ENCODE results near the gene GPHB5. TPM values are rescaled to one million over a fixed set of nuclear protein-coding genes. Genes with fewer than 3 reads are reported as not detected.

Gene GPHB5
- total RNA-seq, 1 experiment from 2014 or later = not detected

GRCh38 chr14:63287666-63288483 is 30.9 kb downstream of the GPHB5 start:
- H2BK120ac ChIP-seq (ENCODE audit: low read depth, low read length, poor library complexity, severe bottlenecking) = no peak overlapping the region
- no peak overlapping the region for H3K56ac ChIP-seq (ENCODE audit: insufficient read length, low read depth, low read length)
- no peak overlapping the region for H2BK5ac ChIP-seq (ENCODE audit: insufficient read length, low read length)
- no peaks in the 10 kb centered on the region for H3K79me2 ChIP-seq (ENCODE audit: insufficient read depth, low read length)
- no peak overlapping the region for H4K5ac ChIP-seq (ENCODE audit: insufficient read length, low read depth, low read length)
- H3K9ac ChIP-seq (ENCODE audit: extremely low read depth, insufficient read length, low read length) = no peak overlapping the region
- no peak overlapping the region for H3K27ac ChIP-seq (ENCODE audit: insufficient read length, low read depth, low read length)
- Mint-ChIP-seq H3K36me3 (ENCODE audit: insufficient read depth in 1 of 3, low read depth in 3 of 3) (no peaks in the 10 kb centered on the region), H3K4me1 (peaks cover 16 to 22% of the 10 kb centered on the region in 2 experiments), H3K9me3 (no peaks in the 10 kb centered on the region), H3K4me3 (no peak overlapping the region), H3K27me3 (ENCODE audit: low read depth) (no peaks in the 10 kb centered on the region), H3K27ac (no peak overlapping the region)
- no peak overlapping the region for H3K4ac ChIP-seq (ENCODE audit: low read depth, low read length)
- H4K20me1 ChIP-seq (ENCODE audit: control insufficient read depth, insufficient read depth, insufficient read length) = no peaks in the 10 kb centered on the region
- WGBS (ENCODE audit: extremely low coverage, insufficient read length, low lambda C conversion rate) = no CpG with 5 or more reads among the region's 6 CpGs
- H3K9me3 ChIP-seq (ENCODE audit: control insufficient read depth, low read depth, low read length) = no peaks in the 10 kb centered on the region
- no peak overlapping the region for H4K8ac ChIP-seq (replicated peaks; ENCODE audit: insufficient read length, low read depth, low read length)
- no peak overlapping the region for H2BK12ac ChIP-seq (ENCODE audit: insufficient read length, low read depth, low read length)
- no peak overlapping the region for H2BK15ac ChIP-seq (ENCODE audit: low read depth, low read length)
- H2AK5ac ChIP-seq (ENCODE audit: insufficient read length, low read length) = no peak overlapping the region
- TF ChIP-seq, protein P1, sequence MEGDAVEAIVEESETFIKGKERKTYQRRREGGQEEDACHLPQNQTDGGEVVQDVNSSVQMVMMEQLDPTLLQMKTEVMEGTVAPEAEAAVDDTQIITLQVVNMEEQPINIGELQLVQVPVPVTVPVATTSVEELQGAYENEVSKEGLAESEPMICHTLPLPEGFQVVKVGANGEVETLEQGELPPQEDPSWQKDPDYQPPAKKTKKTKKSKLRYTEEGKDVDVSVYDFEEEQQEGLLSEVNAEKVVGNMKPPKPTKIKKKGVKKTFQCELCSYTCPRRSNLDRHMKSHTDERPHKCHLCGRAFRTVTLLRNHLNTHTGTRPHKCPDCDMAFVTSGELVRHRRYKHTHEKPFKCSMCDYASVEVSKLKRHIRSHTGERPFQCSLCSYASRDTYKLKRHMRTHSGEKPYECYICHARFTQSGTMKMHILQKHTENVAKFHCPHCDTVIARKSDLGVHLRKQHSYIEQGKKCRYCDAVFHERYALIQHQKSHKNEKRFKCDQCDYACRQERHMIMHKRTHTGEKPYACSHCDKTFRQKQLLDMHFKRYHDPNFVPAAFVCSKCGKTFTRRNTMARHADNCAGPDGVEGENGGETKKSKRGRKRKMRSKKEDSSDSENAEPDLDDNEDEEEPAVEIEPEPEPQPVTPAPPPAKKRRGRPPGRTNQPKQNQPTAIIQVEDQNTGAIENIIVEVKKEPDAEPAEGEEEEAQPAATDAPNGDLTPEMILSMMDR (conservative IDR thresholded peaks at IDR 0.05) = no peak
- H3K27me3 ChIP-seq (ENCODE audit: insufficient read depth, low read length) = no peaks in the 10 kb centered on the region
- no peak overlapping the region for H2AFZ ChIP-seq (ENCODE audit: low read length)
- H3K4me2 ChIP-seq (ENCODE audit: insufficient read depth, insufficient read length, low read length) = no peak overlapping the region
- H3K14ac ChIP-seq (ENCODE audit: insufficient read depth, low read length) = no peak overlapping the region
- H3K4me1 ChIP-seq (ENCODE audit: insufficient read depth, low read length) = peaks cover 5% of the 10 kb centered on the region; the same call in 1 of the 2 replicates
- H3T11ph ChIP-seq (ENCODE audit: low read length) = no peak overlapping the region
- no peak overlapping the region for H3K18ac ChIP-seq (ENCODE audit: insufficient read length, low read depth, low read length)
- H3K79me1 ChIP-seq (ENCODE audit: insufficient read depth, low read depth, low read length, poor library complexity, severe bottlenecking) = no peaks in the 10 kb centered on the region
- no peak overlapping the region for H3K23ac ChIP-seq (ENCODE audit: insufficient read length, low read depth, low read length)
- H2BK20ac ChIP-seq (ENCODE audit: low read depth, low read length, poor library complexity, severe bottlenecking) = no peak overlapping the region
- no peak for DNase-seq
- no peaks in the 10 kb centered on the region for H3K23me2 ChIP-seq (ENCODE audit: insufficient read length, low read depth, low read length, poor library complexity, severe bottlenecking)
- H4K91ac ChIP-seq (ENCODE audit: insufficient read length, low read depth, low read length) = no peak overlapping the region
